GM12865 (cell line): ENCODE results near the gene TBC1D9.
A peak's percentile ranks its signal among the peaks of the same experiment; 100 is the strongest.

Experiments
- DNase-seq: peaks from one replicate; pipeline ENCODE4 v3.0.0; 2010; ENCODE audit warnings: low read depth
- H3K4me3 ChIP-seq: 2 replicates; pipeline ENCODE4 v1.5.1; 2011; ENCODE audit warnings: mild to moderate bottlenecking, low read depth, low read length, control low read depth
- CTCF ChIP-seq: IDR thresholded peaks from 2 replicates; pipeline ENCODE4 v1.5.1; 2011; ENCODE audit warnings: low read length, control low read depth, low read depth, inconsistent platforms; ENCODE audit not compliant: insufficient read depth; ENCODE audit errors: missing control alignments

TBC1D9 gene

GRCh38 chr4:140602714-140603113 lies 153.5 kb downstream of the TBC1D9 start:
- no peak for DNase-seq
- H3K4me3 ChIP-seq = no peak overlapping the region
- TF ChIP-seq CTCF = no peak

- H3K4me3 ChIP-seq = no peak overlapping the region
- no peak for TF ChIP-seq CTCF
- DNase-seq = no peak
Measured at GRCh38 chr4:140600408-140600807, 155.8 kb downstream of the TBC1D9 start.

GRCh38 chr4:140595065-140595464 lies 161.1 kb downstream of the TBC1D9 start:
- DNase-seq = peak; percentile 45
- TF ChIP-seq CTCF = peak; percentile 59
- H3K4me3 ChIP-seq = no peak overlapping the region

- no peak for TF ChIP-seq CTCF
- DNase-seq = no peak
- no peak overlapping the region for H3K4me3 ChIP-seq
Measured at GRCh38 chr4:140584439-140584838, 171.7 kb downstream of the TBC1D9 start.

GRCh38 chr4:140581078-140581477 lies 175.1 kb downstream of the TBC1D9 start:
- DNase-seq = no peak
- TF ChIP-seq CTCF = no peak

GRCh38 chr4:140579278-140579677 lies 176.9 kb downstream of the TBC1D9 start:
- DNase-seq = no peak
- H3K4me3 ChIP-seq = no peak overlapping the region
- no peak for TF ChIP-seq CTCF

More at GRCh38 chr4:140581078-140581477, 175.1 kb downstream of the TBC1D9 start:
- no peak overlapping the region for H3K4me3 ChIP-seq

GRCh38 chr4:140575489-140575888 lies 180.7 kb downstream of the TBC1D9 start:
- H3K4me3 ChIP-seq = no peak overlapping the region
- no peak for TF ChIP-seq CTCF
- no peak for DNase-seq
